ENCODE measurements around the gene SIX2. TPM values are rescaled to one million over a fixed set of nuclear protein-coding genes. Genes with fewer than 3 reads are reported as not detected.
"Not testable (repeated sequence)": the region's sequence is repeated elsewhere in the genome, so short reads cannot be mapped to it uniquely, and the experiment has no call there.

The SIX2 gene
- total and polyA plus RNA-seq, 2 donors (not counting 1 experiment from before 2014, with no cell fraction given): not detected

DNA sequence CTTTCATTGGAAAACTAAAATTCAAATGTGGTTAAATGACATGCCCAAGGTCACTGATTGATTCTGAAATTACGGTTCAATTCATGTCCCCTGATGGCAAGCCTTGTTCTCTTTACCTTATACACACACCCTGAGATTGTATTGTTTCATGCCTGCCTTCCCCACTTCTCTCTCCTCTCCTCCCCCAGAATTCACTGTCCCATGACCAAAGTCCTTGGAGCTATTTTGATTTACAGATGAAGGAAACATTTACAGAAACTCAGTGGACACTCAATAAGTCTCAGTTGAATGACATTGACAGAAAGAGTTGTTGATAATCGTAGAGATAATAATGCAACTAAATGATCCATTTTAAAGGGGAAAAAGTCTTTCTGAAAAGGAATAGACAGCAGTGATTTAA, 33.1 kb upstream of the SIX2 start:
- Histone ChIP-seq H3K9me3 (ENCODE audit: control extremely low read depth in 1 of 3, control insufficient read depth in 2 of 3, insufficient read depth in 1 of 3, low read length in 2 of 3) (no peaks in the 10 kb centered on the region), H3K4me2 (replicated peaks; ENCODE audit: low read depth, low read length, poor library complexity, severe bottlenecking) (no peak overlapping the region), H4K20me1 (ENCODE audit: control insufficient read depth, insufficient read depth, low read length, poor library complexity, severe bottlenecking) (no peaks in the 10 kb centered on the region), H3K4me1 (ENCODE audit: control insufficient read depth in 2 of 2, insufficient read depth in 2 of 2, low read length in 2 of 2) (no peaks in the 10 kb centered on the region), H3K27me3 (replicated peaks in 1 of 4; ENCODE audit: control extremely low read depth in 1 of 4, control insufficient read depth in 3 of 4, insufficient read depth in 4 of 4, low read length in 3 of 4) (peaks cover 0 to 9% (median 1%) of the 10 kb centered on the region in 4 experiments), H3K79me2 (ENCODE audit: control insufficient read depth, insufficient read depth, low read length) (no peaks in the 10 kb centered on the region), H3K9ac (ENCODE audit: low read length) (no peak overlapping the region), H2AFZ (ENCODE audit: insufficient read depth, low read depth, low read length, poor library complexity, severe bottlenecking) (no peak overlapping the region), H3K27ac (ENCODE audit: low read length in 2 of 2) (no peak overlapping the region), H3K4me3 (ENCODE audit: control extremely low read depth in 1 of 5, extremely low read depth in 1 of 5, insufficient read depth in 1 of 5, low read depth in 2 of 5, low read length in 4 of 5) (no peak overlapping the region), H3K36me3 (replicated peaks in 1 of 2; ENCODE audit: control extremely low read depth in 1 of 2, control insufficient read depth in 1 of 2, extremely low read depth in 1 of 2, insufficient read depth in 2 of 2, low read length in 1 of 2) (no peaks in the 10 kb centered on the region)
- peaks cover 15% of the 10 kb centered on the region for H3K27me3 Mint-ChIP-seq
- H3K27ac Mint-ChIP-seq: no peak overlapping the region
- no peak for ATAC-seq (ENCODE audit: low read depth)
- TF ChIP-seq, protein P1, sequence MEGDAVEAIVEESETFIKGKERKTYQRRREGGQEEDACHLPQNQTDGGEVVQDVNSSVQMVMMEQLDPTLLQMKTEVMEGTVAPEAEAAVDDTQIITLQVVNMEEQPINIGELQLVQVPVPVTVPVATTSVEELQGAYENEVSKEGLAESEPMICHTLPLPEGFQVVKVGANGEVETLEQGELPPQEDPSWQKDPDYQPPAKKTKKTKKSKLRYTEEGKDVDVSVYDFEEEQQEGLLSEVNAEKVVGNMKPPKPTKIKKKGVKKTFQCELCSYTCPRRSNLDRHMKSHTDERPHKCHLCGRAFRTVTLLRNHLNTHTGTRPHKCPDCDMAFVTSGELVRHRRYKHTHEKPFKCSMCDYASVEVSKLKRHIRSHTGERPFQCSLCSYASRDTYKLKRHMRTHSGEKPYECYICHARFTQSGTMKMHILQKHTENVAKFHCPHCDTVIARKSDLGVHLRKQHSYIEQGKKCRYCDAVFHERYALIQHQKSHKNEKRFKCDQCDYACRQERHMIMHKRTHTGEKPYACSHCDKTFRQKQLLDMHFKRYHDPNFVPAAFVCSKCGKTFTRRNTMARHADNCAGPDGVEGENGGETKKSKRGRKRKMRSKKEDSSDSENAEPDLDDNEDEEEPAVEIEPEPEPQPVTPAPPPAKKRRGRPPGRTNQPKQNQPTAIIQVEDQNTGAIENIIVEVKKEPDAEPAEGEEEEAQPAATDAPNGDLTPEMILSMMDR (IDR thresholded peaks at IDR 0.05): no peak
- no peak for TF ChIP-seq EZH2 (IDR thresholded peaks at IDR 0.05; ENCODE audit: borderline replicate concordance, insufficient read depth, low read depth, low read length, poor library complexity, severe bottlenecking)
- ChIA-PET POLR2A (no interaction called here), CTCF (no interaction called here)
- DNase-seq: no peak
- no peaks in the 10 kb centered on the region for H3K4me1 Mint-ChIP-seq
- H3K4me3 Mint-ChIP-seq: no peak overlapping the region
- intact Hi-C loops (cut with micrococcal nuclease): no loop called here
- no peaks in the 10 kb centered on the region for H3K9me3 Mint-ChIP-seq (ENCODE audit: insufficient read depth)
- 80% methylated on average over 1 of the region's 2 CpGs for WGBS (ENCODE audit: insufficient coverage)

DNA sequence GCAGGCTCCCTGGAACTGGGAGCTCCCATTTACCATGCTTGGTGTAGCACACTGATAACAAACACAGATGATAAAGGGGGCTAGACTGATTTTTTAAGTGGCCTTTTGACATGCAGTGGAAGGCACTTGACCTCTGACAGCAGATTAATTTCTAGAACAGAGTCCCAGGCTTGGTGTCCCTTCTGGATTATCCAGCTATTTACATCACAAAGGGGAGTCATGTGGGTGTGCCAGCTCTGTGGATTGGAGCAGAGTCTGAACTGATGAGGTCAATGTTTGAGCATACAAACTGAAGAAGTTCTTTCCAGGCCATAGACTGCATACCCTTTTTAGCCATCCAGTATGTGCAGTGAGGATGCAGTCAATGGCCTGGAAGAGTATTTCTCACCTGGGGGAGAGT, 31.5 kb upstream of the SIX2 start:
- Histone ChIP-seq H3K36me3 (replicated peaks in 1 of 2; ENCODE audit: control extremely low read depth in 1 of 2, control insufficient read depth in 1 of 2, extremely low read depth in 1 of 2, insufficient read depth in 2 of 2, low read length in 1 of 2) (no peaks in the 10 kb centered on the region), H3K9me3 (ENCODE audit: control extremely low read depth in 1 of 3, control insufficient read depth in 2 of 3, insufficient read depth in 1 of 3, low read length in 2 of 3) (no peaks in the 10 kb centered on the region), H3K27me3 (replicated peaks in 1 of 4; ENCODE audit: control extremely low read depth in 1 of 4, control insufficient read depth in 3 of 4, insufficient read depth in 4 of 4, low read length in 3 of 4) (peaks cover 0 to 5% (median 1%) of the 10 kb centered on the region in 4 experiments), H3K27ac (ENCODE audit: low read length in 2 of 2) (no peak overlapping the region), H4K20me1 (ENCODE audit: control insufficient read depth, insufficient read depth, low read length, poor library complexity, severe bottlenecking) (no peaks in the 10 kb centered on the region), H2AFZ (ENCODE audit: insufficient read depth, low read depth, low read length, poor library complexity, severe bottlenecking) (no peak overlapping the region), H3K79me2 (ENCODE audit: control insufficient read depth, insufficient read depth, low read length) (no peaks in the 10 kb centered on the region), H3K4me2 (replicated peaks; ENCODE audit: low read depth, low read length, poor library complexity, severe bottlenecking) (no peak overlapping the region), H3K4me1 (ENCODE audit: control insufficient read depth in 2 of 2, insufficient read depth in 2 of 2, low read length in 2 of 2) (no peaks in the 10 kb centered on the region), H3K4me3 (ENCODE audit: control extremely low read depth in 1 of 5, extremely low read depth in 1 of 5, insufficient read depth in 1 of 5, low read depth in 2 of 5, low read length in 4 of 5) (no peak overlapping the region), H3K9ac (ENCODE audit: low read length) (no peak overlapping the region)
- CTCF ChIA-PET: no interaction called here
- peaks cover 10% of the 10 kb centered on the region for H3K27me3 Mint-ChIP-seq
- DNase-seq (no peak), ATAC-seq (ENCODE audit: low read depth) (no peak)
- intact Hi-C loops (cut with micrococcal nuclease): no loop called here
- no peaks in the 10 kb centered on the region for H3K4me1 Mint-ChIP-seq
- no peak overlapping the region for H3K27ac Mint-ChIP-seq
- TF ChIP-seq EZH2 (IDR thresholded peaks at IDR 0.05; ENCODE audit: borderline replicate concordance, insufficient read depth, low read depth, low read length, poor library complexity, severe bottlenecking): no peak
- no peaks in the 10 kb centered on the region for H3K9me3 Mint-ChIP-seq (ENCODE audit: insufficient read depth)
- POLR2A ChIA-PET: no interaction called here
- no peak overlapping the region for H3K4me3 Mint-ChIP-seq

DNA sequence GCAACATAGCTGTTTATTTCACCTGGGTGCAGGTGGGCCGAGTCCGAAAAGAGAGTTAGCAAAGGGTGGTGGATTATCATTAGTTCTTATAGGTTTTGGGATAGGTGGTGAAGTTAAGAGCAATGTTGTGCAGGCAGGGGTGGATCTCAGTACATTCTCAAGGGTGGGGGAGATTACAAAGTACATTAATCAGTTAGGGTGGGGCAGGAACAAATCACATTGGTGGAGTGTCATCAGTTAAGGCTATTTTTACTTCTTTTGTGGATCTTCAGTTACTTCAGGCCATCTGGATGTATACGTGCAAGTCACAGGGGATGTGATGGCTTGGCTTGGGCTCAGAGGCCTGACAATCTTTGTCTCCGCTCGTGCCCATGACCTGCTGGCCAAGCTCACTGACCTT, 30.6 kb upstream of the SIX2 start:
- DNase-seq; POLR2A ChIA-PET; H3K27ac Mint-ChIP-seq; H3K4me3 ChIP-seq (ENCODE audit: control extremely low read depth in 1 of 5, extremely low read depth in 1 of 5, insufficient read depth in 1 of 5, low read depth in 2 of 5, low read length in 4 of 5); H2AFZ ChIP-seq (ENCODE audit: insufficient read depth, low read depth, low read length, poor library complexity, severe bottlenecking); H3K4me1 ChIP-seq (ENCODE audit: control insufficient read depth in 2 of 2, insufficient read depth in 2 of 2, low read length in 2 of 2); ATAC-seq (ENCODE audit: low read depth); H3K9ac ChIP-seq (ENCODE audit: low read length); H3K9me3 ChIP-seq (ENCODE audit: control extremely low read depth in 1 of 3, control insufficient read depth in 2 of 3, insufficient read depth in 1 of 3, low read length in 2 of 3); H3K4me1 Mint-ChIP-seq; H3K4me3 Mint-ChIP-seq; H3K27me3 ChIP-seq (replicated peaks in 1 of 4; ENCODE audit: control extremely low read depth in 1 of 4, control insufficient read depth in 3 of 4, insufficient read depth in 4 of 4, low read length in 3 of 4); H3K27ac ChIP-seq (ENCODE audit: low read length in 2 of 2); H3K4me2 ChIP-seq (replicated peaks; ENCODE audit: low read depth, low read length, poor library complexity, severe bottlenecking); intact Hi-C loops (cut with micrococcal nuclease); H3K9me3 Mint-ChIP-seq (ENCODE audit: insufficient read depth); H3K36me3 ChIP-seq (replicated peaks in 1 of 2; ENCODE audit: control extremely low read depth in 1 of 2, control insufficient read depth in 1 of 2, extremely low read depth in 1 of 2, insufficient read depth in 2 of 2, low read length in 1 of 2); CTCF ChIA-PET; H3K79me2 ChIP-seq (ENCODE audit: control insufficient read depth, insufficient read depth, low read length); H4K20me1 ChIP-seq (ENCODE audit: control insufficient read depth, insufficient read depth, low read length, poor library complexity, severe bottlenecking); H3K27me3 Mint-ChIP-seq: not testable (repeated sequence)
- WGBS (ENCODE audit: insufficient coverage): 86% methylated on average over 5 of the region's 5 CpGs
